DOHH2 (cell line): ENCODE results near the gene UNC79.

Experiments used
- H3F3A ChIP-seq: fragments of 200-600 bp; sonication (generic), shearing (Covaris generic); 2 replicates; pipeline ENCODE4 v1.6.0; 2016; ENCODE audit warnings: antibody characterized with exemption, mild to moderate bottlenecking; ENCODE audit not compliant: control insufficient read depth, insufficient read depth
- H3K27ac ChIP-seq: fragments of 200-600 bp; sonication (generic); 2 replicates; pipeline ENCODE4 v1.5.1; 2014; ENCODE audit warnings: low read depth, mild to moderate bottlenecking, low read length, moderate library complexity
- H3K27me3 ChIP-seq: fragments of 200-600 bp; sonication (generic); 2 replicates; pipeline ENCODE4 v1.6.1; 2014; ENCODE audit warnings: mild to moderate bottlenecking, low read length, mixed read lengths; ENCODE audit not compliant: control insufficient read depth
- H3K36me3 ChIP-seq: fragments of 200-600 bp; sonication (generic); 2 replicates; pipeline ENCODE4 v1.6.1; 2014; ENCODE audit warnings: mild to moderate bottlenecking, low read length, moderate library complexity, mixed read lengths; ENCODE audit not compliant: control insufficient read depth
- H3K4me1 ChIP-seq: fragments of 200-600 bp; sonication (generic); 2 replicates; pipeline ENCODE4 v1.6.1; 2014; ENCODE audit warnings: mild to moderate bottlenecking, low read length, mixed read lengths; ENCODE audit not compliant: control insufficient read depth
- H3K4me2 ChIP-seq: fragments of 200-600 bp; sonication (generic); 2 replicates; pipeline ENCODE4 v1.6.0; 2014; ENCODE audit warnings: mild to moderate bottlenecking, low read length, moderate library complexity
- H3K4me3 ChIP-seq: fragments of 200-600 bp; sonication (generic); 2 replicates; pipeline ENCODE4 v1.5.1; 2014; ENCODE audit warnings: mild to moderate bottlenecking, low read length, mixed read lengths
- H3K79me2 ChIP-seq: fragments of 200-600 bp; sonication (generic); 2 replicates; pipeline ENCODE4 v1.6.1; 2014; ENCODE audit warnings: mild to moderate bottlenecking, low read length, mixed read lengths; ENCODE audit not compliant: control insufficient read depth
- H3K9me2 ChIP-seq: fragments of 200-600 bp; sonication (generic); replicated peaks from 2 replicates; pipeline ENCODE4 v1.6.1; 2014; ENCODE audit warnings: mild to moderate bottlenecking, low read length, mixed read lengths; ENCODE audit not compliant: control insufficient read depth
- H3K9me3 ChIP-seq: fragments of 200-600 bp; sonication (generic); 2 replicates; pipeline ENCODE4 v1.6.1; 2014; ENCODE audit warnings: antibody characterized with exemption, low read length, mixed read lengths; ENCODE audit not compliant: control insufficient read depth, insufficient read depth
- H4K20me1 ChIP-seq: fragments of 200-600 bp; sonication (generic); 2 replicates; pipeline ENCODE4 v1.6.0; 2014; ENCODE audit warnings: low read depth, mild to moderate bottlenecking, antibody characterized with exemption, low read length, moderate library complexity; ENCODE audit not compliant: control insufficient read depth, insufficient read depth
- EZH2phosphoT487 ChIP-seq: fragments of 200-600 bp; sonication (generic); IDR thresholded peaks from 2 replicates; pipeline ENCODE4 v1.6.1; 2017; ENCODE audit warnings: borderline replicate concordance, mild to moderate bottlenecking, antibody characterized with exemption, low read length, moderate library complexity, mixed read lengths
- TF ChIP-seq, protein P1 (sequence below): fragments of 200-600 bp; sonication (generic); IDR thresholded peaks from one replicate; pipeline ENCODE4 v1.5.1; 2014; ENCODE audit warnings: antibody characterized with exemption, mild to moderate bottlenecking, low read depth, low read length; ENCODE audit not compliant: poor library complexity, severe bottlenecking

The UNC79 gene

DNA sequence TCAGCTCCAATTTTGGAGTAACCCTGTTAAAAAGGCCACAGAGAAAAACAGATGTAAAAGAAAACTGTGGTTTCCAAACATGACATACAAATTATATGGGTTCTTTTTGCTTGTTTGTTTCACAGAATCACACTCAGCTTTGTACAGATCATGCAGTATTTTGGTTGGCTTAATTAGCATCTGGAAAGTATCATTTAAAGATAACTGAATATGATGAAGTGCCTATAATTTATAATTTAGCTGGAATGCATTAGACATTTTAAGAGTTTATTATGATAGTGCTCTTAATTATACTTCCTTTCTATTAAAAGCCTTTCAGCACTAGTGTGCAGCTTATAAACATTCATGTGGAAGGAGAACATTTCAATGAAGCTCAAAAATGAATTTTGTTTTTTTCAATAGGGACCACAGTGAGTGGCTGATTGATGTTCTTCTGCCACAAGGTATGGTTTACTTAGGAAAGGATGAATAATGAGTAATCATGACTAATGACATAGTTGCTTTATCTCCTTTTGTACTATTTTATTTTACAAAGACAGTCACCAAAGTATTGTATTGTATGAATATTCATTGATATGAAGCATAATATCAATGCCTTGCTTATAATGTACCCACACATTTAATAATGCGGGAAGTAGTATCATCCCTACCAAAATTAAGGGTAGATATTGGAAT lies 98.3 kb downstream of the UNC79 start:
- Histone ChIP-seq H3K9me2 (no peaks in the 10 kb centered on the region), H4K20me1 (no peaks in the 10 kb centered on the region), H3K4me2 (no peak overlapping the region), H3K9me3 (no peaks in the 10 kb centered on the region), H3F3A (no peaks in the 10 kb centered on the region), H3K79me2 (no peaks in the 10 kb centered on the region), H3K4me1 (peaks cover 4% of the 10 kb centered on the region), H3K4me3 (no peak overlapping the region), H3K27me3 (peaks cover 14% of the 10 kb centered on the region), H3K27ac (no peak overlapping the region), H3K36me3 (no peaks in the 10 kb centered on the region)
- no peak for TF ChIP-seq EZH2phosphoT487
- TF ChIP-seq, protein P1, sequence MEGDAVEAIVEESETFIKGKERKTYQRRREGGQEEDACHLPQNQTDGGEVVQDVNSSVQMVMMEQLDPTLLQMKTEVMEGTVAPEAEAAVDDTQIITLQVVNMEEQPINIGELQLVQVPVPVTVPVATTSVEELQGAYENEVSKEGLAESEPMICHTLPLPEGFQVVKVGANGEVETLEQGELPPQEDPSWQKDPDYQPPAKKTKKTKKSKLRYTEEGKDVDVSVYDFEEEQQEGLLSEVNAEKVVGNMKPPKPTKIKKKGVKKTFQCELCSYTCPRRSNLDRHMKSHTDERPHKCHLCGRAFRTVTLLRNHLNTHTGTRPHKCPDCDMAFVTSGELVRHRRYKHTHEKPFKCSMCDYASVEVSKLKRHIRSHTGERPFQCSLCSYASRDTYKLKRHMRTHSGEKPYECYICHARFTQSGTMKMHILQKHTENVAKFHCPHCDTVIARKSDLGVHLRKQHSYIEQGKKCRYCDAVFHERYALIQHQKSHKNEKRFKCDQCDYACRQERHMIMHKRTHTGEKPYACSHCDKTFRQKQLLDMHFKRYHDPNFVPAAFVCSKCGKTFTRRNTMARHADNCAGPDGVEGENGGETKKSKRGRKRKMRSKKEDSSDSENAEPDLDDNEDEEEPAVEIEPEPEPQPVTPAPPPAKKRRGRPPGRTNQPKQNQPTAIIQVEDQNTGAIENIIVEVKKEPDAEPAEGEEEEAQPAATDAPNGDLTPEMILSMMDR: no peak

DNA sequence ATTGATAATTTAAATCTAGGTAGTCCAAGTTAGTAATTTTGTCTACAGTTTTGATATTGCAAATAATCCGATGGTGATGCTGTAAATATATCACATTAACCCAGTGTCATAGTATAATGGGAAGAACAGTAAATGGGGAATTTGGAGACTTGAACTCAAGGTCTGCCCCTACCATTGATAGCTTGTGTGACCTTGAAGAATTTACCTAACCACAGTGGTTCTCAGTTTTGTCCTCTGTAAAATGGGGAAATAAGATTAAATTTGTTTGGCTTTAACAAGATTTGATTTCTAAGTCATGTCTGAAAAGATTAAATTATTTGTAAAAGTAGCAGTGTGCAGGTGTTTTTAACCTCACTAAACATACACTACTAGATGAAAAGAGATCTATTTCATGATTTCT lies 100.9 kb downstream of the UNC79 start:
- H3K4me1 ChIP-seq: peaks cover 10% of the 10 kb centered on the region
- H3F3A ChIP-seq: no peaks in the 10 kb centered on the region
- TF ChIP-seq, protein P1: no peak
- TF ChIP-seq EZH2phosphoT487: no peak
- no peaks in the 10 kb centered on the region for H3K9me2 ChIP-seq
- H3K79me2 ChIP-seq: no peaks in the 10 kb centered on the region
- no peaks in the 10 kb centered on the region for H3K36me3 ChIP-seq
- no peak overlapping the region for H3K27ac ChIP-seq
- no peak overlapping the region for H3K4me2 ChIP-seq
- no peaks in the 10 kb centered on the region for H3K9me3 ChIP-seq
- H3K4me3 ChIP-seq: no peak overlapping the region
- H4K20me1 ChIP-seq: no peaks in the 10 kb centered on the region
- peaks cover 12% of the 10 kb centered on the region for H3K27me3 ChIP-seq

DNA sequence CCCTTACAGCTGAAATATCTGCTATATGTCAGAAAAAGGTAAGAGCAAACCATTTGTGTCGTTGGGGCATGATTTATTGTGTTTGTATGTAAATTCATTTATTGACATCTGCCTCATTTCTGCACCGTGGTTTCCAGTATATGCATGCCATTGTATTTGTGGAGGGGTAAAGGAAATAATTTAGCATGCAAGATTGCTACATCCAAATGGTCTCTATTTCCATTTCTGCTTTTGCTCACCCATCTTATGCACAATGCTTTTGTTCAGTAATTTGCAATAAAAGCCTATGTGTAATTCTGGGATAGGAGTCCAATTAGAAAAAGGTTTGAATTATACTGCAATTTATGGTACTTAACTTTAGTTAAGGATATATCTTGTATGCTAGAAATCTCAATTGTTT lies 101.8 kb downstream of the UNC79 start:
- H3K4me2 ChIP-seq: no peak overlapping the region
- H3K9me2 ChIP-seq: no peaks in the 10 kb centered on the region
- no peaks in the 10 kb centered on the region for H4K20me1 ChIP-seq
- no peaks in the 10 kb centered on the region for H3K36me3 ChIP-seq
- peaks cover 12% of the 10 kb centered on the region for H3K27me3 ChIP-seq
- no peaks in the 10 kb centered on the region for H3F3A ChIP-seq
- no peaks in the 10 kb centered on the region for H3K9me3 ChIP-seq
- H3K4me1 ChIP-seq: peaks cover 10% of the 10 kb centered on the region
- H3K4me3 ChIP-seq: no peak overlapping the region
- H3K79me2 ChIP-seq: no peaks in the 10 kb centered on the region
- no peak for TF ChIP-seq EZH2phosphoT487
- TF ChIP-seq, protein P1: no peak
- H3K27ac ChIP-seq: no peak overlapping the region

DNA sequence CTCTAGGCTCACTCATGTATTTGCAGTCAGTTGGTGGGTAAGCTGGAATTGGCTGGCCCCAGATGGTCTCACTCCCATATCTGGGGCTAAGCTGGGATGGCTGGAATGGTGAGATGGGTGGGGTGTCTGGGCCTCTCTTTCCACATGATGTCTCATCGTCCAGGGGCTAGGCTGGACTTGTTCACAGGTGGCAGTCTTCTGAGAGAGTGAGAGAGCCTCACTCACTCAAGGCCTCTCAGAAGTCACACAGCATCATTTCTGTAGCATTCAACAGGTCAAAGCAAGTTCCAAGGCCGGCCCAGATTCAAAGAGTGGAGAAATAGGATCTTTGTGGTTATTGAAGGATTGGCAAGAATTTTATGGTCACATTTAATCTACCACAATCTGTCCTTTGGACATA lies 102.7 kb downstream of the UNC79 start:
- Histone ChIP-seq H3K27ac (no peak overlapping the region), H3K27me3 (peaks cover 4% of the 10 kb centered on the region; the same call in 1 of the 2 replicates), H3K4me1 (peaks cover 10% of the 10 kb centered on the region), H3K9me3 (no peaks in the 10 kb centered on the region), H3K36me3 (no peaks in the 10 kb centered on the region), H3K9me2 (no peaks in the 10 kb centered on the region), H4K20me1 (no peaks in the 10 kb centered on the region), H3K4me2 (no peak overlapping the region), H3F3A (no peaks in the 10 kb centered on the region), H3K79me2 (no peaks in the 10 kb centered on the region), H3K4me3 (no peak overlapping the region)
- no peak for TF ChIP-seq EZH2phosphoT487
- TF ChIP-seq, protein P1: no peak
